HepG2 (cell line): Measurements from ENCODE around the gene ANXA9. TPM values are rescaled to one million over a fixed set of nuclear protein-coding genes. Genes with fewer than 3 reads are reported as not detected.

Source experiments
- ERF ChIP-seq: IDR thresholded peaks from 2 replicates; pipeline ENCODE4 v1.6.1; 2018; ENCODE audit warnings: missing biosample characterization, missing genetic modification reagents
- FOXP1 ChIP-seq, 2 experiments: fragments of 450-650 bp in 1 of 2; IDR thresholded peaks; 2 replicates each; pipeline ENCODE4 v1.6.1; 2017 to 2018; ENCODE audit warnings: antibody characterized with exemption in 1 of 2
- HMGXB3 ChIP-seq: sonication (generic); formaldehyde crosslinking; IDR thresholded peaks from 2 replicates; pipeline ENCODE4 v1.4.0; 2020; ENCODE audit warnings: missing genetic modification reagents, borderline replicate concordance
- KLF13 ChIP-seq: sonication (generic); formaldehyde crosslinking; IDR thresholded peaks from 2 replicates; pipeline ENCODE4 v1.4.0; 2020; ENCODE audit warnings: mild to moderate bottlenecking, missing genetic modification reagents
- MAZ ChIP-seq, 2 experiments: sonication (generic) in 1 of 2; formaldehyde crosslinking in 1 of 2; IDR thresholded peaks; 2 replicates each; pipeline versions ENCODE4 v1.5.0 to v1.6.1; 2012 to 2020; ENCODE audit warnings: low read depth in 2 of 2, mild to moderate bottlenecking in 2 of 2, borderline replicate concordance in 1 of 2, improper control_type of control experiment in 1 of 2, low read length in 1 of 2, missing genetic modification reagents in 1 of 2, moderate library complexity in 1 of 2
- MBD4 ChIP-seq: IDR thresholded peaks from 2 replicates; pipeline ENCODE4 v1.6.1; 2012; ENCODE audit warnings: low read length, inconsistent platforms, borderline replicate concordance
- MIXL1 ChIP-seq: IDR thresholded peaks from 2 replicates; pipeline ENCODE4 v1.6.1; 2016
- RCOR2 ChIP-seq: IDR thresholded peaks from 2 replicates; pipeline ENCODE4 v1.6.1; 2016; ENCODE audit warnings: missing biosample characterization, missing genetic modification reagents
- TAF1 ChIP-seq: sonication (generic); formaldehyde crosslinking; IDR thresholded peaks from 2 replicates; pipeline ENCODE4 v1.4.0; 2020; ENCODE audit warnings: missing genetic modification reagents
- ZNF232 ChIP-seq: sonication (generic); formaldehyde crosslinking; IDR thresholded peaks from 2 replicates; pipeline ENCODE4 v1.4.0; 2020; ENCODE audit warnings: missing genetic modification reagents, borderline replicate concordance
- ZNF713 ChIP-seq: sonication (generic); formaldehyde crosslinking; IDR thresholded peaks from 2 replicates; pipeline ENCODE4 v1.4.0; 2020; ENCODE audit warnings: mild to moderate bottlenecking, missing genetic modification reagents
- polyA plus RNA-seq, 8 experiments: library from polyadenylated mRNA; depleted of rRNA in 3 of 8; stranded (reverse) in 7 of 8; unstranded in 1 of 8; fragments of >200 nt; fragmentation: Illumina TruSeq in 4 of 8; extraction: Trizol in 4 of 8; gene quantifications; 2 replicates each; pipeline versions ENCODE4 v1.2.1 to v1.2.3, GENCODE V29; 2011 to 2016; ENCODE audit warnings: low read depth in 4 of 8, missing spikeins in 1 of 8, mixed read lengths in 1 of 8; ENCODE audit not compliant: insufficient read depth in 1 of 8
- total RNA-seq, 5 experiments: library from RNA; depleted of rRNA; stranded (reverse); fragments of >200 nt; fragmentation: Illumina TruSeq; extraction: Trizol; gene quantifications; 2 replicates each; pipeline ENCODE4 v1.2.3, GENCODE V29; 2016; ENCODE audit warnings: low read depth in 1 of 5
- TF ChIP-seq, protein P1 (sequence below): sonication (generic); formaldehyde crosslinking; IDR thresholded peaks from 2 replicates; pipeline ENCODE4 v1.5.0; 2020; ENCODE audit warnings: mild to moderate bottlenecking, missing genetic modification reagents, borderline replicate concordance

The ANXA9 gene
- total and polyA plus RNA-seq, 2 of the 13 experiments (the other 11 are each of a cell fraction or from before 2014, with no cell fraction given): 13.3 to 23.9 TPM

DNA sequence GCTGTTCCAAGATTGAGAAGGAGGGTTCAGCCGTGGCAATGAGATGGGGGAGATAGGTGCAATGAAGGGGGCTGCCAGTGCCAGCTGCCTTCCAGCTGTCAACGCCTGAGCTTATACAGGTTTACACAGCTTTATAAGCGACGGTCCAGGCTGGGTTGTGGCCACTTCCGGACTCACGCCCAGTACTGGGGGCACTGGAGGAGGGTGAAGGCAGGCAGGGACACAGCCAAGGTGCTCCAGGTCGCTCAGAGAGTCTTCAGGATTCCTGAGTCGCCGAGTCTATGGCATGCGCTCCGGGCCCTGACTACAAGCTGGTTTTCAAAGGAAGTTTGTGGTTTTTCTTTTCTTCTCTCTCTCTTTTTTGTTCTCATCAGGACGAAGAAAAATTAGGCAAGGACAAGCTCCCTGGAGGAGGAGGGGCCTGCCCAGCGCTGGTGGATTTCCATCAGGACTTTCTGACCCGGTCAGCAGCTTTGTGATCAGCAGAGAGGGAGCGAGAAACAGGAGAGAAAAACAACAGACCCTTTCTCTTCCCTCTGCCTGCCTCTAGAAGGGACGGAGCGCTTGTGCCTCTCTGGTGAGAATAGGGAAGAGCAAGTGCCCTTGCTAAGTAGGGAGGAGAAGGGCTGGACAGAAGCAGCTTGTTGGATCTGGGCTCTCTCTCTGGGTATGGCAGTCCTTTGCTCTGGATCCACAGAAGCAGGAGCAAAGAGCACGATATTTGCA lies 24.4 kb downstream of the ANXA9 start, which contains the start of gene MINDY1 (continued):
- TF ChIP-seq, protein P1, sequence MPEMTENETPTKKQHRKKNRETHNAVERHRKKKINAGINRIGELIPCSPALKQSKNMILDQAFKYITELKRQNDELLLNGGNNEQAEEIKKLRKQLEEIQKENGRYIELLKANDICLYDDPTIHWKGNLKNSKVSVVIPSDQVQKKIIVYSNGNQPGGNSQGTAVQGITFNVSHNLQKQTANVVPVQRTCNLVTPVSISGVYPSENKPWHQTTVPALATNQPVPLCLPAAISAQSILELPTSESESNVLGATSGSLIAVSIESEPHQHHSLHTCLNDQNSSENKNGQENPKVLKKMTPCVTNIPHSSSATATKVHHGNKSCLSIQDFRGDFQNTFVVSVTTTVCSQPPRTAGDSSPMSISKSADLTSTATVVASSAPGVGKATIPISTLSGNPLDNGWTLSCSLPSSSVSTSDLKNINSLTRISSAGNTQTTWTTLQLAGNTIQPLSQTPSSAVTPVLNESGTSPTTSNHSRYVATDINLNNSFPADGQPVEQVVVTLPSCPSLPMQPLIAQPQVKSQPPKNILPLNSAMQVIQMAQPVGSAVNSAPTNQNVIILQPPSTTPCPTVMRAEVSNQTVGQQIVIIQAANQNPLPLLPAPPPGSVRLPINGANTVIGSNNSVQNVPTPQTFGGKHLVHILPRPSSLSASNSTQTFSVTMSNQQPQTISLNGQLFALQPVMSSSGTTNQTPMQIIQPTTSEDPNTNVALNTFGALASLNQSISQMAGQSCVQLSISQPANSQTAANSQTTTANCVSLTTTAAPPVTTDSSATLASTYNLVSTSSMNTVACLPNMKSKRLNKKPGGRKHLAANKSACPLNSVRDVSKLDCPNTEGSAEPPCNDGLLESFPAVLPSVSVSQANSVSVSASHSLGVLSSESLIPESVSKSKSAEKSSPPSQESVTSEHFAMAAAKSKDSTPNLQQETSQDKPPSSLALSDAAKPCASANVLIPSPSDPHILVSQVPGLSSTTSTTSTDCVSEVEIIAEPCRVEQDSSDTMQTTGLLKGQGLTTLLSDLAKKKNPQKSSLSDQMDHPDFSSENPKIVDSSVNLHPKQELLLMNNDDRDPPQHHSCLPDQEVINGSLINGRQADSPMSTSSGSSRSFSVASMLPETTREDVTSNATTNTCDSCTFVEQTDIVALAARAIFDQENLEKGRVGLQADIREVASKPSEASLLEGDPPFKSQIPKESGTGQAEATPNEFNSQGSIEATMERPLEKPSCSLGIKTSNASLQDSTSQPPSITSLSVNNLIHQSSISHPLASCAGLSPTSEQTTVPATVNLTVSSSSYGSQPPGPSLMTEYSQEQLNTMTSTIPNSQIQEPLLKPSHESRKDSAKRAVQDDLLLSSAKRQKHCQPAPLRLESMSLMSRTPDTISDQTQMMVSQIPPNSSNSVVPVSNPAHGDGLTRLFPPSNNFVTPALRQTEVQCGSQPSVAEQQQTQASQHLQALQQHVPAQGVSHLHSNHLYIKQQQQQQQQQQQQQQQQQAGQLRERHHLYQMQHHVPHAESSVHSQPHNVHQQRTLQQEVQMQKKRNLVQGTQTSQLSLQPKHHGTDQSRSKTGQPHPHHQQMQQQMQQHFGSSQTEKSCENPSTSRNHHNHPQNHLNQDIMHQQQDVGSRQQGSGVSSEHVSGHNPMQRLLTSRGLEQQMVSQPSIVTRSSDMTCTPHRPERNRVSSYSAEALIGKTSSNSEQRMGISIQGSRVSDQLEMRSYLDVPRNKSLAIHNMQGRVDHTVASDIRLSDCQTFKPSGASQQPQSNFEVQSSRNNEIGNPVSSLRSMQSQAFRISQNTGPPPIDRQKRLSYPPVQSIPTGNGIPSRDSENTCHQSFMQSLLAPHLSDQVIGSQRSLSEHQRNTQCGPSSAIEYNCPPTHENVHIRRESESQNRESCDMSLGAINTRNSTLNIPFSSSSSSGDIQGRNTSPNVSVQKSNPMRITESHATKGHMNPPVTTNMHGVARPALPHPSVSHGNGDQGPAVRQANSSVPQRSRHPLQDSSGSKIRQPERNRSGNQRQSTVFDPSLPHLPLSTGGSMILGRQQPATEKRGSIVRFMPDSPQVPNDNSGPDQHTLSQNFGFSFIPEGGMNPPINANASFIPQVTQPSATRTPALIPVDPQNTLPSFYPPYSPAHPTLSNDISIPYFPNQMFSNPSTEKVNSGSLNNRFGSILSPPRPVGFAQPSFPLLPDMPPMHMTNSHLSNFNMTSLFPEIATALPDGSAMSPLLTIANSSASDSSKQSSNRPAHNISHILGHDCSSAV (CRISPR knock-in tag): 0 out of 2 replicates have a peak, but pooled peaks have one; percentile 41
- TF ChIP-seq RCOR2 (CRISPR knock-in tag) (0 out of 2 replicates have a peak, but pooled peaks have one; percentile 9), ZNF713 (CRISPR knock-in tag) (no peak), KLF13 (CRISPR knock-in tag) (no peak), HMGXB3 (0 out of 2 replicates have a peak, but pooled peaks have one; percentile 53), ZNF232 (CRISPR knock-in tag) (no peak), MAZ (IDR thresholded peaks at IDR 0.05; ENCODE audit: borderline replicate concordance, low read depth, low read length) (no peak), MAZ (CRISPR knock-in tag; IDR thresholded peaks at IDR 0.05; ENCODE audit: low read depth) (peak; percentile 3; the same call in 1 of the 2 replicates), FOXP1 (IDR thresholded peaks at IDR 0.05) (no peak), FOXP1 (CRISPR knock-in tag; IDR thresholded peaks at IDR 0.05) (peak; percentile 39; the same call in 1 of the 2 replicates), MBD4 (no peak), ERF (CRISPR knock-in tag) (0 out of 2 replicates have a peak, but pooled peaks have one; percentile 56), TAF1 (CRISPR knock-in tag) (peak; percentile 61; the same call in 1 of the 2 replicates), MIXL1 (CRISPR knock-in tag) (peak; percentile 43; the same call in 1 of the 2 replicates)
